ENCODE data around the gene EEF1AKMT1.

Gene EEF1AKMT1

GRCh38 chr13:20699715-20700114 lies 74.0 kb downstream of the EEF1AKMT1 start:
- TF ChIP-seq CTCF (conservative IDR thresholded peaks at IDR 0.05) (no peak), ZFX (IDR thresholded peaks at IDR 0.05) (no peak)
- no peak overlapping the region for H3K27ac ChIP-seq

GRCh38 chr13:20696073-20696472 lies 77.7 kb downstream of the EEF1AKMT1 start:
- H3K27ac ChIP-seq = no peak overlapping the region
- TF ChIP-seq ZFX (IDR thresholded peaks at IDR 0.05) (no peak), CTCF (conservative IDR thresholded peaks at IDR 0.05) (no peak)

GRCh38 chr13:20691616-20692015 lies 82.1 kb downstream of the EEF1AKMT1 start:
- TF ChIP-seq CTCF (conservative IDR thresholded peaks at IDR 0.05) (no peak), ZFX (IDR thresholded peaks at IDR 0.05) (no peak)
- H3K27ac ChIP-seq = no peak overlapping the region

- TF ChIP-seq CTCF (conservative IDR thresholded peaks at IDR 0.05) (no peak), ZFX (IDR thresholded peaks at IDR 0.05) (no peak)
- no peak overlapping the region for H3K27ac ChIP-seq
Observed at GRCh38 chr13:20689291-20689690, 84.5 kb downstream of the EEF1AKMT1 start.

- TF ChIP-seq CTCF (conservative IDR thresholded peaks at IDR 0.05) (no peak), ZFX (IDR thresholded peaks at IDR 0.05) (no peak)
- no peak overlapping the region for H3K27ac ChIP-seq
Observed at GRCh38 chr13:20686863-20687579, 86.7 kb downstream of the EEF1AKMT1 start.

GRCh38 chr13:20686167-20686566 lies 87.6 kb downstream of the EEF1AKMT1 start:
- TF ChIP-seq CTCF (conservative IDR thresholded peaks at IDR 0.05) = no peak
- no peak for TF ChIP-seq ZFX (IDR thresholded peaks at IDR 0.05)
- no peak overlapping the region for H3K27ac ChIP-seq

- H3K27ac ChIP-seq = no peak overlapping the region
- TF ChIP-seq ZFX (IDR thresholded peaks at IDR 0.05) (no peak), CTCF (conservative IDR thresholded peaks at IDR 0.05) (no peak)
Observed at GRCh38 chr13:20685092-20685491, 88.7 kb downstream of the EEF1AKMT1 start.
